PFSK-1 (cell line): ENCODE measurements around the gene GPR89B.

Experiments
- FOXP2 ChIP-seq: optimal IDR thresholded peaks from 2 replicates; pipeline ENCODE3; 2011; ENCODE audit warnings: borderline replicate concordance, control low read depth, inconsistent platforms; ENCODE audit not compliant: insufficient read depth; ENCODE audit errors: extremely low read length, extremely low read depth
- POLR2AphosphoS5 ChIP-seq: IDR thresholded peaks from 2 replicates; pipeline ENCODE4 v1.6.1; 2012; ENCODE audit warnings: low read depth, mild to moderate bottlenecking, control low read depth, low read length, moderate library complexity
- TAF1 ChIP-seq: IDR thresholded peaks from 2 replicates; pipeline ENCODE4 v1.6.1; 2012; ENCODE audit warnings: low read length, control low read depth, borderline replicate concordance; ENCODE audit not compliant: insufficient read depth
- TF ChIP-seq, protein P1 (sequence below), 2 experiments: IDR thresholded peaks; 2 replicates each; pipeline versions ENCODE4 v1.6.1 to v1.8.0; 2011 to 2012; ENCODE audit warnings: low read depth in 2 of 2, low read length in 2 of 2, control low read depth in 1 of 2, inconsistent platforms in 1 of 2, mild to moderate bottlenecking in 1 of 2, moderate library complexity in 1 of 2; ENCODE audit not compliant: insufficient read depth in 1 of 2

DNA sequence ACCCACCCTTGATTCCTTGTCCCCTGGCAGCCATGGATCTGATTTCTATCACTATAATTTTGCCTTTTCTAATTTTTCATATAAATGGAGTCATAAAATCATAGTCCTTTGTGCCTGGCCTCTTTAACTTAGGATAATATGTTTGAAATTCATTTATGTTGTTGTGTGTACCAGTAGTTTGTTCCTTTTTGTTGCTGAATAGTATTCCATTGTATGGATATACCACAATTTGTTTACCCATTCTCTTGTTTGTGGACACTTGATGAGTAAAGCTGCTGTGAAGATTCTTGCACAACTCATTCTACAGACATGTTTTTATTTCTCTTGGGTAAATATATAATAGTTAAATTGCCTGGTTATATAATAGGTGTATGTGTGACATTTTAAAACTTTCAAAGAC is 48.3 kb upstream of the GPR89B start:
- no peak for TF ChIP-seq POLR2AphosphoS5
- TF ChIP-seq, protein P1, sequence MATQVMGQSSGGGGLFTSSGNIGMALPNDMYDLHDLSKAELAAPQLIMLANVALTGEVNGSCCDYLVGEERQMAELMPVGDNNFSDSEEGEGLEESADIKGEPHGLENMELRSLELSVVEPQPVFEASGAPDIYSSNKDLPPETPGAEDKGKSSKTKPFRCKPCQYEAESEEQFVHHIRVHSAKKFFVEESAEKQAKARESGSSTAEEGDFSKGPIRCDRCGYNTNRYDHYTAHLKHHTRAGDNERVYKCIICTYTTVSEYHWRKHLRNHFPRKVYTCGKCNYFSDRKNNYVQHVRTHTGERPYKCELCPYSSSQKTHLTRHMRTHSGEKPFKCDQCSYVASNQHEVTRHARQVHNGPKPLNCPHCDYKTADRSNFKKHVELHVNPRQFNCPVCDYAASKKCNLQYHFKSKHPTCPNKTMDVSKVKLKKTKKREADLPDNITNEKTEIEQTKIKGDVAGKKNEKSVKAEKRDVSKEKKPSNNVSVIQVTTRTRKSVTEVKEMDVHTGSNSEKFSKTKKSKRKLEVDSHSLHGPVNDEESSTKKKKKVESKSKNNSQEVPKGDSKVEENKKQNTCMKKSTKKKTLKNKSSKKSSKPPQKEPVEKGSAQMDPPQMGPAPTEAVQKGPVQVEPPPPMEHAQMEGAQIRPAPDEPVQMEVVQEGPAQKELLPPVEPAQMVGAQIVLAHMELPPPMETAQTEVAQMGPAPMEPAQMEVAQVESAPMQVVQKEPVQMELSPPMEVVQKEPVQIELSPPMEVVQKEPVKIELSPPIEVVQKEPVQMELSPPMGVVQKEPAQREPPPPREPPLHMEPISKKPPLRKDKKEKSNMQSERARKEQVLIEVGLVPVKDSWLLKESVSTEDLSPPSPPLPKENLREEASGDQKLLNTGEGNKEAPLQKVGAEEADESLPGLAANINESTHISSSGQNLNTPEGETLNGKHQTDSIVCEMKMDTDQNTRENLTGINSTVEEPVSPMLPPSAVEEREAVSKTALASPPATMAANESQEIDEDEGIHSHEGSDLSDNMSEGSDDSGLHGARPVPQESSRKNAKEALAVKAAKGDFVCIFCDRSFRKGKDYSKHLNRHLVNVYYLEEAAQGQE (IDR thresholded peaks at IDR 0.05; ENCODE audit: insufficient read depth in 1 of 2, low read depth in 2 of 2, low read length in 2 of 2), result no peak
- TF ChIP-seq TAF1, result no peak
- TF ChIP-seq FOXP2, result no peak
